HG02798 (cell line): ENCODE data around the gene MYLK.
"Not testable (repeated sequence)": the region's sequence is repeated elsewhere in the genome, so short reads cannot be mapped to it uniquely, and the experiment has no call there.

Source experiments
- ATAC-seq: cut with Tn5 transposase; IDR thresholded peaks from one replicate; pipeline ENCODE4 v1.9.1; 2021; ENCODE audit warnings: mild to moderate bottlenecking; ENCODE audit not compliant: unreplicated experiment, poor library complexity

MYLK gene

DNA sequence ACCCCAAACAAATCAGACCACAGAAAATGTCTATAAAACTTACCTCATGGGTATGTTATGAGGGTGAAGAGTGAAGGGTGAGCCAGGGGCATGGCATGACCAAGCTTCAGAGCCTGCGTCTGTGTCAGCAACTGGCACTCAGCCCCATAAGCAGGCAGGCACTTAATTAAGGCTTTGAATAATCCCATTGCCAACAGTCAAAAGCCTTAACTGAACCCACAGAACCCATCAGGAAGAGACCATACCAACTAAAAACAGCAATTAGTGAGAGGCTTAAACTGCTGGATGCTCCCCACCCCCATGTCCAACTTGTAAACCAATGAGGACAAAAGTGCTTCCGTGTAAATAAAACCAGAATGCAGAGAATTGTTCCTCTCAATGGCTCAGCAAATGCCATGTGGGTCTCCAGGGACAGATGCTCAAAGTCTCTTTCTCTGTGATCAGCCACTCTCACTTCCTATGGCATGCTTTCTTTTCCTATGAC, 126.0 kb downstream of the MYLK start:
- ATAC-seq = no peak

DNA sequence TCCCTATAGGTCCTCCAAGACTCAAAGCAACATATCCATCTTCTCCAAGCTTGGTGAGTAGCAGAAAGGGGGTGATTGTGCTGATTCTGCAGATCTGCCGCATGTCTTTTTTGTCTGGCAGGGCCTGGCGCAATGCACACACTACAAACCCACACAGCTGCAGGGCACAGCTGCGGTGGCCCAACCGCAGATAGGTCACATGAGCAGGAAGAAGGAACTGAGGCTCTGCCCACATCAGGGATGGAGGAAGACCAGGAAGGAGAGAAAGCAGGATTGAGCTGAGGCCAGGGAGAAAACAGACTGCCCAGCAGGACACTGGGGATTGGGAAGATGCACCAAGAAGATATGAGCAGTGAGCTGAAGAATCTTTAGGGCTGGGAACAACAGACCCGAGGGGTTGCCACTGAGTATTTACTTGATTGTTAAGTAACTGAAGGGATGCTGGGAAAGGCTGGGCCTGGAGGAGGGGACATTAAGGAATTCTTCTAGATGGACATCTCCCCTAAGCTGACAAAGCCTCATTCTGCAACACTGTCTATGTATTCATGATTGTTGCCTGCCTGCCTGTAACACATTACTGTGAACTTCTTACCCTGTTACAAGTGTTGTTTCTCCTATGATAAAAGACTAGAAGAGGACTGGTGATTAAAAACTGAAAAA, 126.7 kb downstream of the MYLK start:
- ATAC-seq = no peak

DNA sequence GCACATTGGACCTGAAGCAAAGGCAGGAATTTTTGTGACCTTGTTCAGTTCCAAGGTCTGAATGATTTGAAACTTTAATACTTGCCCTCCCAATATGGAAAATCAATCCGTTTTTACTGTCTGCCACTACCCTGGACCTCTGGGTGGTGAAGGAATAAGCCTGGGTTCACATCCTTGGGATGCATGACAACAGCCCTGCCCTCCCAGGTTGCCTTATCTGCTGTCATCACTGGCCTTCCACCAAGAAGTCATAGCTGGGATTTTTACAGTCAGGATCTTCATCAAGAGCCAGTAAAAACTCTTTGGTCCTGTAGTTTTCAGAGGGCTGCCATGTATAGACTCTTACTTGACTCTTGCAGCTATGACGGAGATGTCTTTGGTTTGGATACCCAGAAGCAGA, 128.6 kb downstream of the MYLK start:
- no peak for ATAC-seq

GRCh38 chr3:123755085-123755484, 129.0 kb downstream of the MYLK start:
- no peak for ATAC-seq

DNA sequence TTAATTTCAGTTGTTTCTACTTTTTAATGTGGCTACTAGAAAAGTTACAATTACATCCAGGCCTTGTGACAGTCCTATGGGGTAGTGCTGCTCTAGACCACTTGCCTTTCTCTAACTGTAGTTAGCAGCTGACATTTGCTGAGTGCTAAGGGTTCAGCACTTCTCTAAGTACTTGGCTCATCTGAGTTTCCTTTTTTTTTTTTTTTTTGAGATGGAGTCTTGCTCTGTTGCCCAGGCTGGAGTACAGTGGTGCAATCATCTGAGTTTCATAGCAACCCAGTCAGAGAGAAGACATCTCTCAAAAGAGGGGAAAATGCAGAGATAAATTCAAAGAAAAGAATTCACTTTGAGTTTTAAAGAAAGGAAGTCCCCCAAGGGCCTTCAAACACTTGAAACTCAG, 130.8 kb downstream of the MYLK start:
- no peak for ATAC-seq

DNA sequence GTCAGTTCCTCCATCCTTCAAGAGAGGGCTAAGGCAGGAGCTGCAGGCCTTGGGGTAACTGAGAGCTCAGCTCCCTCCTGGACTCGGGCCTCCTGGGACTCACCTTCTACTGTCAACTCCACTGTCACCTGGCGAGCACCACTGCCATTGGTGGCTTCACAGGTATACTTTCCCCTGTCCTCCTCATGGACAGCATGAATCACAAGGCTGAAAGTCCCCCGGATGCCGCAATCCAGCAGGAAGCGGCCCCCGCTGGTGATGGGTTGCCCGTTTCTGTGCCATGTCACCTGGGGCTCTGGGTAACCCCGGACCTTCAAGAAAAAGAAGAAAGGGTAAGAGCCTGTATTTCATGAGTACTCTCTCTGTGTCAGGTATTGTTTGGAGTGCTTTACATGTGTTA, 131.9 kb downstream of the MYLK start:
- no peak for ATAC-seq

GRCh38 chr3:123751433-123751832, 132.7 kb downstream of the MYLK start:
- no peak for ATAC-seq

DNA sequence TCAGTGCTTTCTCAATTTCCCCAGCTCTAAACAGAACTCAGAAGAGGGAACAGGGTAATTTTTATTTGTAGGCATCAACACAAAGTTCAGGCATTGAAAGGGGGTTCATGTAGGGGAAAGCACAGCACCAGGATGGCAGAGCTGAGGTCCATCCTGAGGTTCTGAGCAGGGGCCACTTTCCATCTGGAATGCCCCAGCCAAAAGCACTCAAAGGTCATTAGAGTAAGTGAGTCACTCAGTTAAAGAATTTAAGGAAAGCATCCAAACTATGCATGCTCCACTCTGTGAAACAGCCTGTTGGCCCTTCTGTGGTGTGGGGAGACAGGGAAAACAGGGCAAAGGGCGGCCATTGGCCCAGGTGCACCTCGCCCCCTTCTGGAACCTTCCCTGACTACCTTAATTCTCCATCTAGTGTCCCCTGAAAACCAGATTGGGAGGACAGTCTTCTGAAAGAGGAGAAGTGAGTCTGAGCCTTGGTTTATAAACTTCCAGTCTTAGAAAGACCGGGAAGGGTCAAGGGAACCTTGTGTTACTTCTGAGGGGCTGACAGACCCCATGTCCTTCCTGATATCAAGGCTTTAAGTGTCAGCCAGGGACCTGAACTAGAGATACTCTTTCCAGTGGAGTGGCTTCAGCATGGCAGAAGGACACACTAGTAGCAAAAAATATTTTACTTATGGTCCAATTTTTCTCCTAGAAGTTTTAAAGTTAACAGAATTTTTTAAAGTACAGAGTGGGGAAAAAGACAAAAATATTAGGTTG, 133.3 kb downstream of the MYLK start:
- no peak for ATAC-seq

- no peak for ATAC-seq
These were observed 133.9 kb downstream of the MYLK start for GRCh38 chr3:123750209-123750608.

DNA sequence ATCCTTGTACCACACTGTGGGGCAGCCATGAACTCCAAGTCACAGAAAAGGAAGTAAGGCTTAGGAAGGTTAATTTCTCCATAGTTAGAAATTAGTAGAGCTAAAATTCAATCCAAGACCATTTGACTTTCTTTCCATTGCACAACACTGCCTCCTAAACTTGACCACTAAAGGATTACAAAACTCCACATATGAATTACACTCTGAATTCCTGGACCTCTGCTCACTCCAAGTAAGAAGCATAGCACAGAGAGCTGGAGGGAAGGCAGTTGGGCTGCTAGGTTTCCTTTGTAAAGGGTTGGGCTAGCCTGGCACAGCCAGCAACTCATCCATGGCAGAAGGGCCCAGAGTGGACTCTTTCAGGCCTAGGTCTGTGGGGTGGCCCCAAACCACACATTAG, 134.4 kb downstream of the MYLK start:
- ATAC-seq = no peak

DNA sequence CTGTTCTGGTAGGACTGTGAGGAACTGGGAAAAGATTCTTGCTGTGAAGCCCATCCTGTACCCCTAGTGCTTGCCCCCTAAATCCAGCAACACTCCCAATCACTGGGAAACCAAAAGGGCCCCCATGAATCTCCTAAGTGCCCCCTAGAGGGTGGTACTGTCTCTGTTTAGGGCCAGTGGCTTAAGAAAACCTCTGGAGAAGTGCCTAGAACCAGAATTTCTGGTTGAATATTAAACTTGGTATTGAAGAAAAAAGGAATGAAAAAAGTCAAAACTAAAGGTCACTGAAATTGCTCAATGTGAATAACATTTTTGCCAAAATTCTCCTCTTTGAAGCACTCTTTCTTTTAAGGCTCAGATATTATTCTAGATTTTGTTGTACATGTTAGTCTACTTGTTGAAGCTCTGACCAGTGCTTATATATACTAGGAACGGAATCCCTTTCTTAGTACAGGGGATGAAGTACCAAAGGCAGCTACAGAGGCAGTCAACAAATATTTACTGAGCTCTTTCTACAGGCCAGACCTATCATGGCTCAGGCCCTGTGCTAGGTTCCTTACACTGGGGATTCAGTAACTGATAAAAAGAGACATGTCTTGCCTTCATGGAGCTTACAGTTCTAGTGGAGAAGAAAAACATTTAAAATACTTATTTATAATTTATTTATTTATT, 138.8 kb downstream of the MYLK start:
- no peak for ATAC-seq

- ATAC-seq = no peak
These were observed 140.1 kb downstream of the MYLK start for GRCh38 chr3:123744064-123744463.

DNA sequence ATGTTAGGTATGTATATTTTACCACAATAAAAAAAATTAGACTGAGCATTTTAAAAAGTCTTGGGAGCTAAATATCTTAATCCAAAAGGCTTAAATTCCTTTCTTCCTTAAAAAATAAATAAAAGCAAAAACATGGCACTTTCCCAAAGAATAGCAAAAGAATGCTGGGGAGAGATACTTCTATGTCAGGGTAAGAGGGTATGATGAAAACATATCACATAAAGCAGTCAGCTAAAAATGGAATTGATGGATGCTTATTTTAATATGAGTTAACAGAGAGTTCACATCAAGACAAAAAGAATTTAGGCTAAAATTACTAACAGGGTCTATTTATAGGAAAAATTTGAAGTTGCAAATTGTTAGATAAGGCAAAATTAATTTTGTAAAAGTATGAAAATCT, 141.0 kb downstream of the MYLK start:
- ATAC-seq = no peak

- no peak for ATAC-seq
These were observed 143.1 kb downstream of the MYLK start for GRCh38 chr3:123741041-123741511.

GRCh38 chr3:123740391-123740822, 143.7 kb downstream of the MYLK start:
- ATAC-seq = no peak

- ATAC-seq = no peak
These were observed 144.4 kb downstream of the MYLK start for GRCh38 chr3:123739754-123740153.

DNA sequence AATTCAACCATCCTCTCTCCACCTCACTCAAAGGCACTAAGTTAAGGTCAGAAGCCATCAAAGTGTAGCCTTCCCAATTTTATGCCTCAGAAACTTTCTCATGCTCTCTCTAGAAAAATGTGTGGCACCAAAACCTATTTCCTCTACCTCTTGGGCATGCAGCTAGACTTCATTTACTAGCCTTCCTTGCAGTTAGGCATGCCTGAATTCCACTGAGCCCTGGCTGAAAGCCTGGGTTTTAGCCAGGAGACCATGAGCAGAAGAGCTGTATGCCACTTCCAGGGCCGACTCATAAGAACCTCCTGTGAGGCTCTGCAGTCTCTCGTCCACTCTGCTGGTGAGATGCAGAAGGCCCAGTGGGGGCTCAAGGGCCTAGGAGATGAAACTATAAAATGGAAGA, 145.0 kb downstream of the MYLK start:
- ATAC-seq = no peak

DNA sequence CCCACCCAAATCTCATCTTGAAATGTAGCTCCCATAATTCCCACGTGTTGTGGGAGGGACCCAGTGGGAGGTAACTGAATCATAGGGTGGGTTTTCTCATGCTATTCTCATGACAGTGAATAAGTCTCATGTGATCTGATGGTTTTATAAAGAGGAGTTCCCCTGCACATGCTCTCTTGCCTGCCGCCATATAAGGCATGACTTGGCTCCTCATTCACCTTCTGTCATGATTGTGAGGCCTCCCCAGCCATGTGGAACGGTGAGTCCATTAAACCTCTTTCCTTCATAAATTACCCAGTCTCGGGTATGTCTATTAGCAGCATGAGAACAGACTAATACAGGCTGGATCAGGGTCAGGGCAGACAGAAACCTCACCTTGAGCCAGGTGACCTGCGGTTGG, 145.6 kb downstream of the MYLK start:
- ATAC-seq = not testable (repeated sequence)

DNA sequence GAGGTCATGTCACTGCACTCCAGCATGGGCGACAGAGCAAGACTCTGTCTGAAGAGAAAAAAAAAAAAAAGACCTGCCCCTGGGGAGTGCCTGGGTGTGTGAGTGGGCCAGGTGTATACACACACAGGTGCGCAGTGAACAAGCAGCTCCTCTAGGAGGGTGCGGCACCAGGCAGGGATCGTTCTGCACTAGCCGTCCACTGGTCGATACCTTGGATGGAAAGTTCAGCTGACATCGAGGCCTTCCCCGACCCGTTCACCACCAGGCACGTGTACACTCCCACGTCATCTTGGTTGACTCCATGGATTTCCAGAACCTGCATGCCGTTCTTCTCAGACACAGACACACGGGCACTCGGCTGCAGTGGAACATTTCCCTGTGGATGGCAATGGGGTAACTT, 147.0 kb downstream of the MYLK start:
- ATAC-seq = no peak

DNA sequence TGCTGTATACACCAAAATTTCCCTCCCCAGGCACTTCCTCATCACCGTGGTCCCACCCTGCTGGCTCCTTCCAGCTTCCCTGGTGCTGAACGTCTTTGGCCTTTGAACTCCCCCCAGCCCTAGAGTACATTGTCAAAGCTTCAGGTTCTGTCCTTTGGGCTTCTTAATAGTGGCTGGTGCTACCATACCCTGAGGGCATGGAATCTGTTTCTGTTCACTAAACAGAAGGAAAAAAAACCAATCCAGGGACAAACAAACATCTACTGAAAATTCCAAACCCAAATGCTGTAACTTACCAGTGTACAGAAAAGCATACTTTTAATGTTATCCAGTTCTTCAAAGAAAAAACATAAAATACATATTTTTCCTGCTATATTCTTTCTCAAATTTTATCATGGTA, 148.7 kb downstream of the MYLK start:
- no peak for ATAC-seq

DNA sequence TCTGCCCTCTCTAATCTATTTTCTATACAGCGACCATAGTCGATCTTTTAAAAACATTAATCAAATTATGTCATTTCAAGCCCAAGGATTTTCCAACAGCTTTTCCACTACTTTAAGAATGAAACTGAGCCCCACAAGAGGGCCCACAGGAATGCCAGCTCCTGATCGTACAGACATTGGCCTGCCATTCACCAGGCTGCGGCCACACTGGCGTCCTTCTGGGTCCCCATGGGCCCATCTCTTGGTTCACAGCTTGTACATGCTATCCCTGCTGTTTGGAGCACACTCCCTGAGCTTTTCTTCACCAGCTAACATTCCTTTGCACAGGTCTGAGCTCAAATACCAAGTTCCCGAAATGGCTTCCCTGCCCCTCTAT, 149.6 kb downstream of the MYLK start:
- no peak for ATAC-seq
